ENCODE measurements around the gene VILL. TPM values are rescaled to one million over a fixed set of nuclear protein-coding genes. Genes with fewer than 3 reads are reported as not detected.

The VILL gene
- total RNA-seq, 1 donor from 2014 or later = 3.2 TPM

DNA sequence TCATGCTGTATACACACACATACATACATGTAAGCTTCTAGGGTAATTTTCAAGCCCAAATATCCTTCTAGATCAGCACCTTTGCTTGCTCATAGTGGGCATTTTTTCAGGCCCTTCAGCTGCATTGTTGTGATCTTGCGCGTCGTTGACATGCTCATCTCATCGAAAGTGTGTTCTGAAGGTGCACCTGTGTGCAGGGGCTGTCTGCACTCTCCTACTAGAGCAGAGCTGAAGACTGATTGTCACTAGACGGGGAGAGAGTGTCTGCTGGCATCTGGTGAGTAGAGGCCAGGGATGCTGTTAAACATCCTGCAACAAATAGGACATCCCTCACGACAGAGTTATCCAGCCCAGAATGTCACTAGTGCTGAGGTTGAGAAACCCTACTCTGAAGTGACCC is 35.7 kb upstream of the VILL start:
- H3K27ac Mint-ChIP-seq (ENCODE audit: unreplicated experiment) = no peak overlapping the region
- DNase-seq = no peak
- H3K27me3 Mint-ChIP-seq (ENCODE audit: unreplicated experiment) = peaks cover 2% of the 10 kb centered on the region
- H3K36me3 Mint-ChIP-seq (ENCODE audit: unreplicated experiment) = no peaks in the 10 kb centered on the region
- no peaks in the 10 kb centered on the region for H3K9me3 Mint-ChIP-seq (ENCODE audit: unreplicated experiment)
- H3K4me1 Mint-ChIP-seq (ENCODE audit: low read depth, unreplicated experiment) = peaks cover 2% of the 10 kb centered on the region
- TF ChIP-seq, protein P1, sequence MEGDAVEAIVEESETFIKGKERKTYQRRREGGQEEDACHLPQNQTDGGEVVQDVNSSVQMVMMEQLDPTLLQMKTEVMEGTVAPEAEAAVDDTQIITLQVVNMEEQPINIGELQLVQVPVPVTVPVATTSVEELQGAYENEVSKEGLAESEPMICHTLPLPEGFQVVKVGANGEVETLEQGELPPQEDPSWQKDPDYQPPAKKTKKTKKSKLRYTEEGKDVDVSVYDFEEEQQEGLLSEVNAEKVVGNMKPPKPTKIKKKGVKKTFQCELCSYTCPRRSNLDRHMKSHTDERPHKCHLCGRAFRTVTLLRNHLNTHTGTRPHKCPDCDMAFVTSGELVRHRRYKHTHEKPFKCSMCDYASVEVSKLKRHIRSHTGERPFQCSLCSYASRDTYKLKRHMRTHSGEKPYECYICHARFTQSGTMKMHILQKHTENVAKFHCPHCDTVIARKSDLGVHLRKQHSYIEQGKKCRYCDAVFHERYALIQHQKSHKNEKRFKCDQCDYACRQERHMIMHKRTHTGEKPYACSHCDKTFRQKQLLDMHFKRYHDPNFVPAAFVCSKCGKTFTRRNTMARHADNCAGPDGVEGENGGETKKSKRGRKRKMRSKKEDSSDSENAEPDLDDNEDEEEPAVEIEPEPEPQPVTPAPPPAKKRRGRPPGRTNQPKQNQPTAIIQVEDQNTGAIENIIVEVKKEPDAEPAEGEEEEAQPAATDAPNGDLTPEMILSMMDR (IDR thresholded peaks at IDR 0.05; ENCODE audit: partially characterized antibody, unreplicated experiment) = no peak
- H3K4me3 Mint-ChIP-seq (ENCODE audit: unreplicated experiment) = no peak overlapping the region

DNA sequence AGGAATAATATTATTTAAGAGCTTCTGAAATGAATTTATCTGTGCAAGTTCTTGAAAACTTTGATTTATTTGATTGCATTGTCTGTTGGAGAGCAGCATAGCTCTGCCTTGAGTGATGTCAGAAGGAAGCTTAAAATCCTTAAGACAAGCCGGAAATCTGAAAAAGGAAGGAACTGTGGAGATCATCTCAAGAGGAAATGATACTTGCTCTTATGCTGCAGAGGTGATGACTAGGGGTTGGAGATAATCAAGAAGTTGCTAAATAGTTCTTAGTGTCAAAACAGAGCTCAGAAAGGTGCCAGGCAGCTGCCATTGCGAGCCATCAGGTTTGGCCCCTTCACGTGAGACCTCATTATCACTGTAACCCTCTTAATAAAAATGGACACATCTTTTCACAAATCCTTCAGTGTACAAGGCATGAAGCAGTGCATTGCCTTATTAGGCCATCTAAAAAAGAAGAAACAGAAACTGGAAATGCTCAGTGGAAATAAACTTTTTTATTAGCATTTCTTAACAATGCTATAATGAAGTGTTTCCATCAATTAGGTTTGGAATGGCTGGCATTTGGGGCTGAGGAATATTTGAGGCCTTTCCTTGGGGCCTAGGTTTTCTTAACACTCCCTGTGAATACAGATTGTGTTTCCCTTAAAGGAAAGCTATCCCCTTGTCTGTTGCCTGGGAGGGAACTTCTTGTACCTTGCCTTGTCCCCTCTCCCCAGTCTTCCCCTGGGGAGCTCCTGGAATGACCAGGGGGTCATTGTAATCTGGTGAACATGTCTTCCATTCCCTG is 34.5 kb upstream of the VILL start:
- DNase-seq = no peak
- H3K27ac Mint-ChIP-seq (ENCODE audit: unreplicated experiment) = no peak overlapping the region
- H3K4me1 Mint-ChIP-seq (ENCODE audit: low read depth, unreplicated experiment) = no peaks in the 10 kb centered on the region
- H3K4me3 Mint-ChIP-seq (ENCODE audit: unreplicated experiment) = no peak overlapping the region
- no peaks in the 10 kb centered on the region for H3K36me3 Mint-ChIP-seq (ENCODE audit: unreplicated experiment)
- H3K27me3 Mint-ChIP-seq (ENCODE audit: unreplicated experiment) = peaks cover 2% of the 10 kb centered on the region
- TF ChIP-seq, protein P1 (IDR thresholded peaks at IDR 0.05; ENCODE audit: partially characterized antibody, unreplicated experiment) = no peak
- no peaks in the 10 kb centered on the region for H3K9me3 Mint-ChIP-seq (ENCODE audit: unreplicated experiment)

DNA sequence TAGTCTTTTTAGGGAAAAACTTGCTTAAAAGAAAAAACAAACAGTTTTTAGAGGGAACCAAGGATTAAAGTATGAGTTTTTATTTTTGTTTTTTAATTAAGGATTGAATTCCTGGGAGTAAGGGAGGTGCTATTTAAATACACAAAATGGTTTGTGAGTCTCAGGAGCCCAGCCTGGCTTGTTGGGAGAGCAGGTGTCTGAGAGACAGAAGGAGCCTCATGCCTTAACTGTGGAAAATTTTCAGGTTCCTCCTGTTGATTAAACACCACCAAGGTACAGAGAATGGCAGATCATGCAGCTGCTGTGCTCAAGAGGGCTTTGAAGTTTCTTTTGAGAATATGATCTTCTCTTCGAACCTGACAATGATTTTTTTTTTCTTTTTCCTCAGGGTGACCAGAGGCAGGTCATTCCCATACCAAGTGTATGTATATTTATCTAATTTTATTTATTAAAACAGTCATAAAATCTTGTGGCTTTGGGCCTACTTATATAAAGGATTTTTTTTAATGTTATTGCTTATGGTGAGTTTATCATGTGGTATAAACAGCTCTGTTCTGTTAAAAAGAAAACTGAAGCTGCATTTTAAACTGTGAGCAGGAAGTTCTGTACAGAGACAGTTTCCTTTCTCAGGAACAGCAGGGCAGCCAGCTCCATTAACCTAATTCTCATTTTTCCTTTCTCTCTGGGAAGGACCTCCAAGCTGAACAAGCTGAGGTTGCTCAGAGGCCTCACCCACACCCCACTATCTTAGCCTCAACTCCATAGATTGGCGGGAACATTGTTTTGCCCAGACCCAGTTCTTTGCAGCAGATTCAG is 33.7 kb upstream of the VILL start:
- DNase-seq = no peak
- no peak overlapping the region for H3K4me3 Mint-ChIP-seq (ENCODE audit: unreplicated experiment)
- H3K36me3 Mint-ChIP-seq (ENCODE audit: unreplicated experiment) = no peaks in the 10 kb centered on the region
- H3K27me3 Mint-ChIP-seq (ENCODE audit: unreplicated experiment) = peaks cover 2% of the 10 kb centered on the region
- no peaks in the 10 kb centered on the region for H3K4me1 Mint-ChIP-seq (ENCODE audit: low read depth, unreplicated experiment)
- H3K9me3 Mint-ChIP-seq (ENCODE audit: unreplicated experiment) = no peaks in the 10 kb centered on the region
- H3K27ac Mint-ChIP-seq (ENCODE audit: unreplicated experiment) = no peak overlapping the region
- TF ChIP-seq, protein P1 (IDR thresholded peaks at IDR 0.05; ENCODE audit: partially characterized antibody, unreplicated experiment) = no peak

DNA sequence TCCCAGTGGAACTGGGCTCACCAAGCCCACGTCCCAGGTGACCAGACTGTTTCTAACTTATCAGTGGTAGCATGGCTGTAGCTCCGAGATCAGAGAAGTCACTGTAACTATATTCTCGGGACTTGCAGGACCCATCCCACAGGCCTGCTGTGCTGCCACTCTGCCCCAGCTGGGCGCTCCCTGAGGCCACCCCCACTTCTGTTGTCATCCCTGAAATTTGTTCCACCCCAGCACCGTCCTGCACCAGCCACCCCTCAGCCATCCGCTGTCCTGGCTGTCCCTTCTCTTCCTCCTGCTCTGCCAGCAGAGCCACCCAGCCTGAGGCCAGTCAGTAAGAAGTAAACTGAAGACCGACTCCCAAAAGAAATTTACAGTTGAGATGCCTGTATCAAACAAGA is 33.0 kb upstream of the VILL start:
- no peak overlapping the region for H3K27ac Mint-ChIP-seq (ENCODE audit: unreplicated experiment)
- H3K36me3 Mint-ChIP-seq (ENCODE audit: unreplicated experiment) = no peaks in the 10 kb centered on the region
- no peaks in the 10 kb centered on the region for H3K9me3 Mint-ChIP-seq (ENCODE audit: unreplicated experiment)
- TF ChIP-seq, protein P1 (IDR thresholded peaks at IDR 0.05; ENCODE audit: partially characterized antibody, unreplicated experiment) = no peak
- H3K4me3 Mint-ChIP-seq (ENCODE audit: unreplicated experiment) = no peak overlapping the region
- H3K4me1 Mint-ChIP-seq (ENCODE audit: low read depth, unreplicated experiment) = no peaks in the 10 kb centered on the region
- no peak for DNase-seq
- peaks cover 2% of the 10 kb centered on the region for H3K27me3 Mint-ChIP-seq (ENCODE audit: unreplicated experiment)

Data from glutamatergic neuron (in vitro differentiated cells).